Retinal pigment epithelial cell (primary cell): ENCODE measurements around the gene UMAD1.
A peak's percentile ranks its signal among the peaks of the same experiment; 100 is the strongest.

Experiments used
- DNase-seq: peaks from one replicate; pipeline ENCODE4 v3.0.0-alpha.2; 2010; ENCODE audit warnings: low read depth
- H3K4me3 ChIP-seq: 2 replicates; pipeline ENCODE4 v1.5.1; 2011; ENCODE audit warnings: mild to moderate bottlenecking, low read length, control low read depth, moderate library complexity
- CTCF ChIP-seq: conservative IDR thresholded peaks from 2 replicates; pipeline ENCODE4 v1.5.1; 2011; ENCODE audit warnings: low read depth, low read length, control low read depth, inconsistent platforms

UMAD1 gene

DNA sequence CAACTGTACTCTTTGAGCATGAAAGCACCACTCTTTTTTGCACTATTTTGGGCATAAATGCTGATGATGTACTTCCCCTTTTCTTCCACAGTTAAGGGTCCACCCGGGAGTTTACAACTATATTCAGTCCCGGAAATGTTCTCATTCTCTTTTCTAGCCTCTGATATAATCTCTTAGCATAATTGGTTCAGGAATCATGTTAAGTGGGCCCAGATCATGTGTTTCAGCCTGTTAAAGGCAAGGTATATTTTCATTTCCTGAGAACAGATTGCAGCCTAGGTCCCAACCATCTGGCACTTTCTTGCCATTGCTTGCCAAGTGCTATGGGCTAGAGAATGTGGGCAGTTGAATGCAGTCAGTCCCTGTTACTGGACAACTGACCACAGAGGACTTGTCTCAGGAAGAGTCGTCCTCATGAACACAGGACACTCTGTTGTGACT lies 216.6 kb downstream of the UMAD1 start:
- no peak overlapping the region for H3K4me3 ChIP-seq
- TF ChIP-seq CTCF, result no peak
- DNase-seq, result no peak

GRCh38 chr7:7858559-7858958 lies 218.0 kb downstream of the UMAD1 start:
- H3K4me3 ChIP-seq, result no peak overlapping the region
- TF ChIP-seq CTCF, result no peak
- no peak for DNase-seq

DNA sequence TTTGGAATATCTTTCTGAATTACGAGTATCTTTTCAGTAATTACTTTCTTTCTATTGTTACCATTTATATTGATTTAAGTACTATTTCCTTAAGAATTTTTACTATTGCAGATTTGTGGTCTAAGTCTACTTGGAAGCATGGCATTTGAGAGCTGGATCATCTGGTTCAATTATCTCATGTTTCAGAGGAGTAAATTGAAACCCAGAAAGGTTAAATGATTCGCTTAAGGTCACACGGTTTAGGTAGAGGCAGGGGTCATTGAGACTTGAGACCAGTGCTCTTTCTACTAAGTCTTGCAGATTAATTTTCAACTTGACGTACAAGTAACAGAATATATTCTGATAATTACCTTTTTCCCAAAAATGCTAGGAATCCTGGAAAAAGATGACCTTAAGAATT lies 218.9 kb downstream of the UMAD1 start:
- no peak for TF ChIP-seq CTCF

DNA sequence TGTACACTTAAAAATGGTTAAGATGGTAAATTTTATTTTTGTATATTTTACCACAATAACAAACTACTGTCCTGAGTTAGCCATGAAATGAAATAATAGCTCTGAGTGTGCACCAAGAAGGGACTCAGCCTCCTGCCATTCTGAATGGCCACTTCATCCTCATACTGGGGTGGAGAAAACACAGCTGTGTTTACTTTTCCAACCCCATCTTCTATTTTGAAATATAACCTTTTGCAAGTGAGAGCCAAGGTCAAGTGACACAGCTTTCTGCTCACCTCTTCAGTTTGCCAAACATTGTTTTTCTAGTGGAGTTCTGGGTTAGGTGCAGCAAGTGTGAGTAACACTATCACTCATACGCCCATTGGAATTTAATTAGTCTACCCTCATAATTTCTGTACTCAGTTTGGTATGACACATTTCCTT lies 220.7 kb downstream of the UMAD1 start:
- DNase-seq, result peak; percentile 17
- no peak for TF ChIP-seq CTCF

More for the DNA sequence above, 218.9 kb downstream of the UMAD1 start:
- no peak for DNase-seq
- H3K4me3 ChIP-seq, result no peak overlapping the region

DNA sequence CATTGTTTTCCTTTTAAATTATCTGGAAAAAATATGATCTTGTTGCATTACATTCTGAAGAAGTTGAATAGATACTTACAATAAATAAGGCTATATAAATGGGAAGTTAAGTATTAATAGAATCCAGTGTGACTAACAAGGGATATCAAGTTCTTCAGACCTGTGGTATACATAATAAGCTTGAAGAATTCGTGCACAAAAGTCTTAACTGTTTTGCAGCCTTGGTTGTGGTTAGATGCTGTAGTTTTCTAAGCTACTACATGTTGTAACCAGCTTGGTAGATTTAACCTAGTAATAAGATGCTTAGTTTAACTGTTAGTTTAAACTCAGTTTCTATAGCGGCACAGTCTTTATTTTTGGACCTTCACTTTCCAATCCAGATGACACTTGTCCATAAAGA lies 221.8 kb downstream of the UMAD1 start:
- no peak for TF ChIP-seq CTCF
- peak; percentile 27 for DNase-seq
- no peak overlapping the region for H3K4me3 ChIP-seq

More for the DNA sequence above, 220.7 kb downstream of the UMAD1 start:
- H3K4me3 ChIP-seq, result no peak overlapping the region

DNA sequence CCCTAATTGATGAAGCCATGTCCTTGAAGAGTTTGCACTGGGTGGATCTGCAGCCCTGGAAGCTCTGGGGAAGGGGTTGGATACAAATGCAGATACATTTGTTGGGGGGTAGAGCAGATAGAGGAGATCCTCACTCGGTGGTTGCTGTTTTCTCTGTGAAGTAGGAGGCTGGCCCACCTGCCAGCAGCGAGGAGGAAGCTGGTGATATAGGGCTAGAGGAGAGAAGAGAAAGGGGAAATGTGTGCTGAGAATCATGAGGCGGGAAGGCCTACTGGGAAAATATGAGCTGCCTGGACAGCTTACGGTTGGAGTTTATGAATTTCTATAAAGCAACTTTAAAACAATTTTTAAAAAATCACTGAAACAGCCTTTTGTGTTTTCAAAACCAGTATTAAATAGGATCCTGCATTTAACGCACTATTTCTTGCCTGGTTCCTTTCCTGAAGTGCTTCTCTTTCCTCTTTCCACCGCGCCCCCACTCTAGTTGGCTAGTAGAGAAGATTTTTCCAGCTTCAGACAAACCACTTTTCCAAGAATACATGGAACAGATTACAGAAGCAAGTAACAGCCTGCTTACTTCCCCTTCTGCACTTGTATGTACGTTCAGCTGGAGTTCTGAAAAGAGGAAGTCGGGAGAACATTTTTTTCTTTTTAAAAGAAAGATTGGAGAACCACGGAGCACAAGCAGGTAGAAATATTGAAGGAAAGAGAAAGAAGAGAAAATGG lies 227.5 kb downstream of the UMAD1 start:
- TF ChIP-seq CTCF, result no peak
- no peak for DNase-seq
- H3K4me3 ChIP-seq, result no peak overlapping the region

GRCh38 chr7:7868572-7868899 lies 228.0 kb downstream of the UMAD1 start:
- no peak overlapping the region for H3K4me3 ChIP-seq
- no peak for TF ChIP-seq CTCF
- DNase-seq, result no peak
